ENCODE results near the gene ADGRA3.

ADGRA3 gene

DNA sequence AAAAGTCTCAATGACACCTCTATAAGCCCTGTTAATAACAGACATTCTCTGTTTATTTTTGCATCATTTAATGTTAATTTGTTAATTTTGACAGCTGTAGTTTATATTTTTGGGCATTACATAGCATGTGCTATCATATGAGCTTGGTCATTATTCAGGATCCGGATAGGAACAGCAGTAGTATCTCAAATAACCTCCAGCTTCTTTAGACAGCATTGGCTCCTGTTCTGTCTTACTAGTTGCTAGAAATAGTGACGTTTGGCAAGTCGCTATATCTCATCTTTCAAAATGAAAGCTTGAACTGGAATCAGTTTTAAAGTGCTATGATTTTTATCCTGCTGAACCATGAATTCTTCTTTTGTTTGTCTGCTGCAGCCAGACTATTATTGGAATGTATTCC, 9.0 kb upstream of the ADGRA3 start:
- TF ChIP-seq, protein P1, sequence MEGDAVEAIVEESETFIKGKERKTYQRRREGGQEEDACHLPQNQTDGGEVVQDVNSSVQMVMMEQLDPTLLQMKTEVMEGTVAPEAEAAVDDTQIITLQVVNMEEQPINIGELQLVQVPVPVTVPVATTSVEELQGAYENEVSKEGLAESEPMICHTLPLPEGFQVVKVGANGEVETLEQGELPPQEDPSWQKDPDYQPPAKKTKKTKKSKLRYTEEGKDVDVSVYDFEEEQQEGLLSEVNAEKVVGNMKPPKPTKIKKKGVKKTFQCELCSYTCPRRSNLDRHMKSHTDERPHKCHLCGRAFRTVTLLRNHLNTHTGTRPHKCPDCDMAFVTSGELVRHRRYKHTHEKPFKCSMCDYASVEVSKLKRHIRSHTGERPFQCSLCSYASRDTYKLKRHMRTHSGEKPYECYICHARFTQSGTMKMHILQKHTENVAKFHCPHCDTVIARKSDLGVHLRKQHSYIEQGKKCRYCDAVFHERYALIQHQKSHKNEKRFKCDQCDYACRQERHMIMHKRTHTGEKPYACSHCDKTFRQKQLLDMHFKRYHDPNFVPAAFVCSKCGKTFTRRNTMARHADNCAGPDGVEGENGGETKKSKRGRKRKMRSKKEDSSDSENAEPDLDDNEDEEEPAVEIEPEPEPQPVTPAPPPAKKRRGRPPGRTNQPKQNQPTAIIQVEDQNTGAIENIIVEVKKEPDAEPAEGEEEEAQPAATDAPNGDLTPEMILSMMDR (IDR thresholded peaks at IDR 0.05; ENCODE audit: low read depth, low read length, missing control alignments): no peak
- no peak for DNase-seq (ENCODE audit: extremely low read depth, low read depth)

DNA sequence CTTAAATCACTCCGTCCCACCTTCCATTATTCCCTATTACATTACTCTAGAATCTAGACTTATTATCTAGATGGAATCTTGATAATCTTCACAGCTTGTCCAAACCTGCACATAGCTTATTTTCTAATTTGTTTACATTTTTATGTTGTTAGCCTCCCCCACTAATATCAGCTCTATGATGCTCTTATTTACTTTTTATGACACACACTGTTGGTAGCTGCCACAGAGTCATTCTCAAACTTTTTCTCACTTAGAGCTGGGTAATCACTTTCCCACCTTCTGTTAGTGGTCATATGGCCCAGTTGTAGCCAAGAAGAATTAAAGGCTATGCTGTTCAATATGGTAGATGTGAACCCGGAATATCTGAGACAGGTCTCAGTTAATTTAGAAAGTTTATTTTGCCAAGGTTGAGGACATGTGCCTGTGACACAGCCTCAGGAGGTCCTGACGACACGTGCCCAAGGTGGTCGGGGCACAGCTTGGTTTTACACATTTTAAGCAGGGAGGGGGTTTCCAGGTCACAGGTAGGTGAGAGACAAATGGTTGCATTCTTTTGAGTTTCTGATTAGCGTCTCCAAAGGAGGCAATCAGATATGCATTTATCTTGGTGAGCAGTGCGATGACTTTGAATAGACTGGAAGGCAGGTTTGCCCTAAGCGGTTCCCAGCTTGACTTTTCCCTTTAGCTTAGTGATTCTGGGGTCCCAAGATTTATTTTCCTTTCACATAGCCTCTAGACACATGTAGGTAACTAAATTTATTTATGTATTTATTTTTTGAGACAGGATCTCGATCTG, 7.0 kb upstream of the ADGRA3 start:
- TF ChIP-seq, protein P1 (IDR thresholded peaks at IDR 0.05; ENCODE audit: low read depth, low read length, missing control alignments): no peak
- H3K4me3 ChIP-seq (replicated peaks; ENCODE audit: low read depth, low read length): no peak overlapping the region
- DNase-seq (ENCODE audit: extremely low read depth, low read depth): no peak

More for the DNA sequence above, 9.0 kb upstream of the ADGRA3 start:
- no peak overlapping the region for H3K4me3 ChIP-seq (replicated peaks; ENCODE audit: low read depth, low read length)

DNA sequence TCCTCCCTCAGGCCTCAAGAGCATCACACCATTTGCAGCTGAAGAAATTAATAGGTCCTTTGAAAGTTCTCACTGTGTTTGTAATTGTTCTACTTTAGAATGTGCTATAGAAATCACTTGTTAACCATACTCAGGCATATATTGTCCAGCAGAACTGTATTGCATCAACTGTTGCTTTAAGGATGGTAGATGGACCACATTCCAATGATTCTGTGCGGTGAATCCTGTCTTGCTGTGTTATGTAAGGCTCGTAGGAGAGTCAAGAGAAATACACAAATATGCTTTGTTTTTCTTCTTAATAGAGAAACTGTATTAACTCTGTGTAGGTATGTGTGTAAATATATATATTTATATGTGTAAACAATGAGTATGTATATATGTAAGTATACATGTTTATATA, 6.3 kb upstream of the ADGRA3 start:
- no peak for DNase-seq (ENCODE audit: extremely low read depth, low read depth)
- TF ChIP-seq, protein P1 (IDR thresholded peaks at IDR 0.05; ENCODE audit: low read depth, low read length, missing control alignments): no peak

DNA sequence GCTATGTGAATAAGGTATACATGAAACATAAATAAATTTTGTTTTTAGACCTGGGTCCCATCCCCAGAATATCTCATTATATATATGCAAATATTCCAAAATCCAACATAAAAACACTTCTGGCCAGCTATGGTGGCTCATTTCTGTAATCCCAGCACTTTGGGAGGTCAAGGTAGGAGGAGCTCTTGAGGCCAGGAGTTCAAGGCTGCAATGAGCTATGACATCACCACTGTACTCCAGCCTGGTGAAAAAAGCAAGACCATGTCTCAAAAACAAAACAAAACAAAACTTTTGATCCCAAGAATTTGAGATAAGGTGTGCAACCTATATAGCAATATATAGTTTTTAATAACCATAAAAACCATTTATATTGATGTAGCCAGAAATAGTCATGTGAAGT, 5.4 kb upstream of the ADGRA3 start:
- TF ChIP-seq, protein P1 (IDR thresholded peaks at IDR 0.05; ENCODE audit: low read depth, low read length, missing control alignments): no peak
- no peak overlapping the region for H3K4me3 ChIP-seq (replicated peaks; ENCODE audit: low read depth, low read length)
- DNase-seq (ENCODE audit: extremely low read depth, low read depth): no peak

More for the DNA sequence above, 6.3 kb upstream of the ADGRA3 start:
- H3K4me3 ChIP-seq (replicated peaks; ENCODE audit: low read depth, low read length): no peak overlapping the region

DNA sequence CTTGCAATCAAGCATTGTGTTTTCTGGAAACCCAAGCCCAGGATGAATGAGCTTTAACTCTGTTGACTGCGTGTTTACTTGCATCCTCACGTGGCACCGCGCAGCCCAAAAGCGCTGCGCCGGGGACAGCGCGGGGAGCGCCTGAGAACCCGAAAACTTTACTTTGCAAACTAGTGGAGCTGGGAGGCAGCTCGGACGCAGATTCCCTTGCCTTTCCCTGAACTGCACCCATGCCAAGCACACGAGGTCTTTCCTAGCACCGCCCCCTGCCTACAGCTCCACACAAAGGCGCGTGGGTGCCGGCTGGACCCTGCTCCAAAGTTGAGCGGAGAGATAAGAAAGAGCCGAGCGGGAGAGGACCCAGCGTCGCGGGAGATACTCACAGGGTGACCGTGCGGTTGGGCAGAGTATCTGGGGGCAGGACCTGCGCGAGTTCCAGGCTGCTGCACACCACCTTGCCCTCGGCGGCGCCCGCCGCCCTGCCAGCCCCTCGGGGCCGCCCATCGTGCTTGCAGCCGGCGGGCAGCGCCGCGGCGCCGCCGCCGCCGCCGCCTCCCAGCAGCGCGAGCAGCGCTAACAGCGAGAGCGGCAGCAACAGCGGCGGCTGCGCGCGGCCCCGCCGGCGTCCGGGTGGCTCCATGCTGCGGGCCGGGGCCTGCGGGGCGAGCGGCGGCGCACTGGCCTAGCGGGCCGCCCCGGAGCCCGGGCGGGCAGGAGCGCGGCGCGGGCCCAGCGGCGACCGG, 550 bp downstream of the ADGRA3 start:
- peak; percentile 54 for DNase-seq (ENCODE audit: extremely low read depth, low read depth)
- H3K4me3 ChIP-seq (replicated peaks; ENCODE audit: low read depth, low read length): peak overlapping the region; percentile 60
- TF ChIP-seq, protein P1 (IDR thresholded peaks at IDR 0.05; ENCODE audit: low read depth, low read length, missing control alignments): no peak

DNA sequence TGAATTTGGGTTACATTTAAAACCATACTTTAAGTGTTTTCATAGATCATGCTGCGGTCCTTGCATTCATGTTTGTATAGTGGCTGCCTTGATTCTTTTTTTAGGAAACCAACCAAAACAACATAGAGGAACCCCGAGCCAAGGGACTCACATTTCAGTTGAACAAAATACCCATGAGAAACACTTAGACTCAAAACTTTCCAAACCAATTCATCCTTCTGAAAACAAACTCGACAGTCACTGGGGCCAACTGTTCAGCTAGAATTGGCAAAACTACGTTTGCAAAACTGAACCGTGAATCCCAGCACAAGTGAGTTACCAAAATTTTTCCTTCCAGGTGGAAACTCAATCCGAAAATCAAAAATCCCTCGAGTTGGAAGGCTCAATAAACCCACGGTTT, 1.4 kb downstream of the ADGRA3 start:
- peak overlapping the region; percentile 60 for H3K4me3 ChIP-seq (replicated peaks; ENCODE audit: low read depth, low read length)
- TF ChIP-seq, protein P1 (IDR thresholded peaks at IDR 0.05; ENCODE audit: low read depth, low read length, missing control alignments): no peak
- no peak for DNase-seq (ENCODE audit: extremely low read depth, low read depth)

Measured in HFF-Myc (cell line).